ENCODE data around the gene GMEB2. TPM values are rescaled to one million over a fixed set of nuclear protein-coding genes. Genes with fewer than 3 reads are reported as not detected.

The GMEB2 gene
- polyA plus RNA-seq, 1 of the 3 experiments (the other 2 are of a cell fraction), result 6.5 TPM

DNA sequence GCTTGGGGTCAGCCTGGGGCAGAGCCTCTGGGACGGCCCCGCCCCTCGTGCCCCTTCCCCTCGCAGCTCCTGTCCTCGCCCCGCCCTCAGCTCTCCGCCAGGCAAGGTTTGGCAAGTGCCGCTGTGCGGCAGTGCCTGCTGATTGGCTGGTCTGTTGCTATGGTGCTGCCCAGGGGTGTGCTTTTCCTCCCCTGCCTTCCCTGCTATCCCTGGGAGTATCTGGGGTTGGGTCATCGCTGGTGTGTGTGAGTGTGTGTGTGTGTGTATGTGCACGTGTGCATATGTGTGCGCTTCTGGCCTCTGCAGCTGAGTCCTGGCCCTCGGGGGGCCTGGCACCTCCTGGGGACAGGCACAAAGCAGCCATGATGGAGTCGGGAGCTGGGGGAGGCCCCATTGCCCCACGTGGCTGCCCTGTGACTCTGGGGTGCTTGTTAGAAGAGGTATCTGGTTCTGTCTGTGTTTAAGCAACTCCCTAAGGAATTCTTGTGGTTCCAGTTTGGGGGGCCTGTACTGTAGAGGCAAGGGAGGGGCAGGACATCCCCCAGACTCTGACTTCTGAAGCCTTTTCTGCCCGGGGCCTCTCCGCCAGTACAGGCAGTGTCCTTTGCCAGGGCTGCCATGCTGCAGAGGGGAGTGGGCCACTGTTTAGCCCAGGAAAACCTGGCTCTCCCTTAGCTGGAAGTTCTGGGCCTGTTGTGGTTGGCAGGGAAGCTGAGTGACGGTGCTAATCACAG, 38.1 kb upstream of the GMEB2 start:
- POLR2A ChIA-PET, result no interaction called here
- no peaks in the 10 kb centered on the region for H3K27me3 ChIP-seq (ENCODE audit: insufficient read depth)
- H3K36me3 ChIP-seq (replicated peaks in 1 of 2; ENCODE audit: control insufficient read depth in 1 of 2, insufficient read depth in 2 of 2, low read length in 1 of 2), result peaks cover 0 to 65% of the 10 kb centered on the region in 2 experiments

DNA sequence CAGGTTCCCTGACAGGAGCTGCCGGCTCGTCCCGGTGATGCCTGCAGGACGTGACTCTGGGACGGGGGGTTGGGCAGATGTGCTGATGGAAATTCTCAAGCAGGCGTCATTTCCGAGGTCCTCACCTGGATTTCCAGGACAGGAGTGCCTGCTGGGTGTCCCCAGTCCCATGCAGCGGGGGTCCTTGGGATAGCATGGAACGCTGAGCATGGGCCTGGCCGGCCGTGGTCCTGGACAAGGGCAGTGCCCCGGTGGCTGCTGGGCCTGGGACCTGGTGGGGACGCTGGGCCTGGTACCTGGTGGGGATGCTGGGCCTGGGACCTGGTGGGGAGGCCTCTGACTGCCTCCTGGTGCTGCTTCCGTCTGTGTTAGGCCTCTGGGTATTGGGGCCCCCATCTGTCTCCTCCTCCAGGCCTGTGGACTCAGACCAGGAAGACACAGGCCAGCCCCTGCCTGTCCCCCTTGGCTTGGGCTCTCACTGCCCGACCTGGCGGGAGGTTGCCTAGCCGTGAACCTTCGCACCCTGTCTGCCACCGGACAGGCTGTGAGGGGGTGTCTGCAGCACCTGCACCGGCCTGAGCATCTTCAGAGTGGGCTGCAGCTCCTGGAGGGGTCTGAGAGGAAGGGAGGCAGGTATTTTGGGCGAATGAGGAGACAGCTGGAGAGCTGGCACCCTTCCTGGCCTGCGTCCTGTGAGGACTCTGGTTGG, 37.4 kb upstream of the GMEB2 start:
- 89% methylated on average over 11 of the region's 22 CpGs for WGBS (ENCODE audit: low lambda C conversion rate)
- peaks cover 22% of the 10 kb centered on the region for H3K79me2 ChIP-seq (ENCODE audit: insufficient read depth)
- no peak for DNase-seq
- ChIA-PET CTCF (no interaction called here), POLR2A (no interaction called here)
- H3K27ac ChIP-seq (ENCODE audit: low read depth in 2 of 2, low read length in 1 of 2), result no peak overlapping the region
- H3K9me2 ChIP-seq, result no peaks in the 10 kb centered on the region
- no peak overlapping the region for H3K9ac ChIP-seq
- H3K27me3 ChIP-seq (ENCODE audit: insufficient read depth), result no peaks in the 10 kb centered on the region
- no peak overlapping the region for H3K4me2 ChIP-seq
- H3K9me3 ChIP-seq, result no peaks in the 10 kb centered on the region
- H4K20me1 ChIP-seq (ENCODE audit: insufficient read depth), result no peaks in the 10 kb centered on the region
- peaks cover 4 to 5% of the 10 kb centered on the region in 2 experiments; a peak in 2 of 4 replicates for H3K4me1 ChIP-seq (ENCODE audit: control insufficient read depth in 1 of 2, insufficient read depth in 2 of 2, low read depth in 1 of 2, low read length in 1 of 2)
- TF ChIP-seq, protein P1, sequence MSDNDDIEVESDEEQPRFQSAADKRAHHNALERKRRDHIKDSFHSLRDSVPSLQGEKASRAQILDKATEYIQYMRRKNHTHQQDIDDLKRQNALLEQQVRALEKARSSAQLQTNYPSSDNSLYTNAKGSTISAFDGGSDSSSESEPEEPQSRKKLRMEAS (IDR thresholded peaks at IDR 0.05; ENCODE audit: low read depth), result no peak
- TF ChIP-seq, protein P2, sequence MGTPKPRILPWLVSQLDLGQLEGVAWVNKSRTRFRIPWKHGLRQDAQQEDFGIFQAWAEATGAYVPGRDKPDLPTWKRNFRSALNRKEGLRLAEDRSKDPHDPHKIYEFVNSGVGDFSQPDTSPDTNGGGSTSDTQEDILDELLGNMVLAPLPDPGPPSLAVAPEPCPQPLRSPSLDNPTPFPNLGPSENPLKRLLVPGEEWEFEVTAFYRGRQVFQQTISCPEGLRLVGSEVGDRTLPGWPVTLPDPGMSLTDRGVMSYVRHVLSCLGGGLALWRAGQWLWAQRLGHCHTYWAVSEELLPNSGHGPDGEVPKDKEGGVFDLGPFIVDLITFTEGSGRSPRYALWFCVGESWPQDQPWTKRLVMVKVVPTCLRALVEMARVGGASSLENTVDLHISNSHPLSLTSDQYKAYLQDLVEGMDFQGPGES (IDR thresholded peaks at IDR 0.05; ENCODE audit: low read depth, low read length), result no peak
- TF ChIP-seq TEAD4 (IDR thresholded peaks at IDR 0.05; ENCODE audit: borderline replicate concordance, insufficient read depth) (no peak), GATA2 (CRISPR knock-in tag; IDR thresholded peaks at IDR 0.05) (no peak), CHD2 (IDR thresholded peaks at IDR 0.05; ENCODE audit: low read length, partially characterized antibody) (no peak), RXRA (IDR thresholded peaks at IDR 0.05; ENCODE audit: borderline replicate concordance, low read depth) (no peak), FOXJ3 (CRISPR knock-in tag; IDR thresholded peaks at IDR 0.05) (no peak), EP300 (IDR thresholded peaks at IDR 0.05; ENCODE audit: borderline replicate concordance in 1 of 2, low read depth in 1 of 2, low read length in 1 of 2) (no peak), ELF1 (IDR thresholded peaks at IDR 0.05) (no peak)
- TF ChIP-seq, protein P3, sequence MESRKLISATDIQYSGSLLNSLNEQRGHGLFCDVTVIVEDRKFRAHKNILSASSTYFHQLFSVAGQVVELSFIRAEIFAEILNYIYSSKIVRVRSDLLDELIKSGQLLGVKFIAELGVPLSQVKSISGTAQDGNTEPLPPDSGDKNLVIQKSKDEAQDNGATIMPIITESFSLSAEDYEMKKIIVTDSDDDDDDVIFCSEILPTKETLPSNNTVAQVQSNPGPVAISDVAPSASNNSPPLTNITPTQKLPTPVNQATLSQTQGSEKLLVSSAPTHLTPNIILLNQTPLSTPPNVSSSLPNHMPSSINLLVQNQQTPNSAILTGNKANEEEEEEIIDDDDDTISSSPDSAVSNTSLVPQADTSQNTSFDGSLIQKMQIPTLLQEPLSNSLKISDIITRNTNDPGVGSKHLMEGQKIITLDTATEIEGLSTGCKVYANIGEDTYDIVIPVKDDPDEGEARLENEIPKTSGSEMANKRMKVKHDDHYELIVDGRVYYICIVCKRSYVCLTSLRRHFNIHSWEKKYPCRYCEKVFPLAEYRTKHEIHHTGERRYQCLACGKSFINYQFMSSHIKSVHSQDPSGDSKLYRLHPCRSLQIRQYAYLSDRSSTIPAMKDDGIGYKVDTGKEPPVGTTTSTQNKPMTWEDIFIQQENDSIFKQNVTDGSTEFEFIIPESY (IDR thresholded peaks at IDR 0.05; ENCODE audit: borderline replicate concordance, low read depth), result no peak
- TF ChIP-seq, protein P4, sequence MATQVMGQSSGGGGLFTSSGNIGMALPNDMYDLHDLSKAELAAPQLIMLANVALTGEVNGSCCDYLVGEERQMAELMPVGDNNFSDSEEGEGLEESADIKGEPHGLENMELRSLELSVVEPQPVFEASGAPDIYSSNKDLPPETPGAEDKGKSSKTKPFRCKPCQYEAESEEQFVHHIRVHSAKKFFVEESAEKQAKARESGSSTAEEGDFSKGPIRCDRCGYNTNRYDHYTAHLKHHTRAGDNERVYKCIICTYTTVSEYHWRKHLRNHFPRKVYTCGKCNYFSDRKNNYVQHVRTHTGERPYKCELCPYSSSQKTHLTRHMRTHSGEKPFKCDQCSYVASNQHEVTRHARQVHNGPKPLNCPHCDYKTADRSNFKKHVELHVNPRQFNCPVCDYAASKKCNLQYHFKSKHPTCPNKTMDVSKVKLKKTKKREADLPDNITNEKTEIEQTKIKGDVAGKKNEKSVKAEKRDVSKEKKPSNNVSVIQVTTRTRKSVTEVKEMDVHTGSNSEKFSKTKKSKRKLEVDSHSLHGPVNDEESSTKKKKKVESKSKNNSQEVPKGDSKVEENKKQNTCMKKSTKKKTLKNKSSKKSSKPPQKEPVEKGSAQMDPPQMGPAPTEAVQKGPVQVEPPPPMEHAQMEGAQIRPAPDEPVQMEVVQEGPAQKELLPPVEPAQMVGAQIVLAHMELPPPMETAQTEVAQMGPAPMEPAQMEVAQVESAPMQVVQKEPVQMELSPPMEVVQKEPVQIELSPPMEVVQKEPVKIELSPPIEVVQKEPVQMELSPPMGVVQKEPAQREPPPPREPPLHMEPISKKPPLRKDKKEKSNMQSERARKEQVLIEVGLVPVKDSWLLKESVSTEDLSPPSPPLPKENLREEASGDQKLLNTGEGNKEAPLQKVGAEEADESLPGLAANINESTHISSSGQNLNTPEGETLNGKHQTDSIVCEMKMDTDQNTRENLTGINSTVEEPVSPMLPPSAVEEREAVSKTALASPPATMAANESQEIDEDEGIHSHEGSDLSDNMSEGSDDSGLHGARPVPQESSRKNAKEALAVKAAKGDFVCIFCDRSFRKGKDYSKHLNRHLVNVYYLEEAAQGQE (IDR thresholded peaks at IDR 0.05; ENCODE audit: low read depth, low read length), result no peak
- no peak overlapping the region for H3K4me3 ChIP-seq (ENCODE audit: low read depth in 2 of 2, low read length in 1 of 2)
- no peaks in the 10 kb centered on the region for H3F3A ChIP-seq (replicated peaks; ENCODE audit: insufficient read depth)
- H3K36me3 ChIP-seq (replicated peaks in 1 of 2; ENCODE audit: control insufficient read depth in 1 of 2, insufficient read depth in 2 of 2, low read length in 1 of 2), result peaks cover 0 to 65% of the 10 kb centered on the region in 2 experiments
- H2AFZ ChIP-seq (ENCODE audit: low read depth), result no peak overlapping the region

More for the DNA sequence above, 38.1 kb upstream of the GMEB2 start:
- H3K9me2 ChIP-seq, result no peaks in the 10 kb centered on the region
- no peaks in the 10 kb centered on the region for H3K4me1 ChIP-seq (ENCODE audit: control insufficient read depth in 1 of 2, insufficient read depth in 2 of 2, low read depth in 1 of 2, low read length in 1 of 2)
- no peak overlapping the region for H3K9ac ChIP-seq
- H3K27ac ChIP-seq (ENCODE audit: low read depth in 2 of 2, low read length in 1 of 2), result no peak overlapping the region
- peaks cover 16% of the 10 kb centered on the region; the same call in 1 of the 2 replicates for H3K79me2 ChIP-seq (ENCODE audit: insufficient read depth)
- TF ChIP-seq TAF1 (IDR thresholded peaks at IDR 0.05; ENCODE audit: borderline replicate concordance, low read depth, low read length) (no peak), JUND (IDR thresholded peaks at IDR 0.05) (no peak), CHD2 (IDR thresholded peaks at IDR 0.05; ENCODE audit: low read length, partially characterized antibody) (no peak)
- TF ChIP-seq, protein P3 (IDR thresholded peaks at IDR 0.05; ENCODE audit: borderline replicate concordance, low read depth), result no peak
- H4K20me1 ChIP-seq (ENCODE audit: insufficient read depth), result no peaks in the 10 kb centered on the region
- no peak overlapping the region for H3K4me3 ChIP-seq (ENCODE audit: low read depth in 2 of 2, low read length in 1 of 2)
- no peak overlapping the region for H3K4me2 ChIP-seq
- CTCF ChIA-PET, result no interaction called here
- DNase-seq, result peak; percentile 55
- H3K9me3 ChIP-seq, result no peaks in the 10 kb centered on the region
- H2AFZ ChIP-seq (ENCODE audit: low read depth), result no peak overlapping the region
- H3F3A ChIP-seq (replicated peaks; ENCODE audit: insufficient read depth), result no peaks in the 10 kb centered on the region
- WGBS (ENCODE audit: low lambda C conversion rate), result 84% methylated on average over 13 of the region's 18 CpGs
